8988T (cell line): ENCODE data around the gene TOP1.

ENCODE experiments used
- DNase-seq: peaks from one replicate; pipeline ENCODE4 v3.0.0; 2011

Gene TOP1

GRCh38 chr20:41038149-41038877 is 9.7 kb downstream of the TOP1 start:
- no peak for DNase-seq

GRCh38 chr20:41038878-41039404 is 10.3 kb downstream of the TOP1 start:
- DNase-seq = no peak

GRCh38 chr20:41040855-41041254 is 12.2 kb downstream of the TOP1 start:
- no peak for DNase-seq

GRCh38 chr20:41041693-41042092 is 13.1 kb downstream of the TOP1 start:
- no peak for DNase-seq

GRCh38 chr20:41044409-41045062 is 15.9 kb downstream of the TOP1 start:
- DNase-seq = no peak

- DNase-seq = no peak
Observed at GRCh38 chr20:41045671-41046070, 17.0 kb downstream of the TOP1 start.

- no peak for DNase-seq
Observed at GRCh38 chr20:41046716-41047115, 18.1 kb downstream of the TOP1 start.

- DNase-seq = no peak
Observed at GRCh38 chr20:41047279-41047974, 18.8 kb downstream of the TOP1 start.

GRCh38 chr20:41047975-41048305 is 19.3 kb downstream of the TOP1 start:
- no peak for DNase-seq

- DNase-seq = no peak
Observed at GRCh38 chr20:41048461-41049301, 20.1 kb downstream of the TOP1 start.

GRCh38 chr20:41049451-41049850 is 20.8 kb downstream of the TOP1 start:
- no peak for DNase-seq

GRCh38 chr20:41050361-41051008 is 21.9 kb downstream of the TOP1 start:
- no peak for DNase-seq

GRCh38 chr20:41051009-41051825 is 22.6 kb downstream of the TOP1 start:
- DNase-seq = no peak

GRCh38 chr20:41052742-41053419 is 24.3 kb downstream of the TOP1 start:
- no peak for DNase-seq

- DNase-seq = no peak
Observed at GRCh38 chr20:41054070-41054846, 25.6 kb downstream of the TOP1 start.

- no peak for DNase-seq
Observed at GRCh38 chr20:41054847-41055230, 26.2 kb downstream of the TOP1 start.

GRCh38 chr20:41055679-41056078 is 27.1 kb downstream of the TOP1 start:
- DNase-seq = no peak

GRCh38 chr20:41057999-41058673 is 29.5 kb downstream of the TOP1 start:
- no peak for DNase-seq
